H1 (cell line): ENCODE results near the gene GREB1L. TPM values are rescaled to one million over a fixed set of nuclear protein-coding genes. Genes with fewer than 3 reads are reported as not detected.

Source experiments
- CBX5 ChIP-seq: fragments of 300-800, 300-1000 bp; sonication (generic); IDR thresholded peaks from 2 replicates; pipeline ENCODE4 v1.7.1; 2016; ENCODE audit warnings: antibody characterized with exemption, low read length, low read depth
- polyA plus RNA-seq, 7 experiments: library from polyadenylated mRNA; depleted of rRNA in 3 of 7; stranded (reverse) in 5 of 7; unstranded in 2 of 7; fragments of >200 nt in 5 of 7; fragments of 200-250 nt in 2 of 7; gene quantifications; 1 replicate in 5 of 7; 2 replicates in 1 of 7; 4 replicates in 1 of 7; pipeline versions ENCODE4 v1.2.1 to v1.2.3, GENCODE V29; 2011 to 2013; ENCODE audit warnings: missing spikeins in 2 of 7, mixed read lengths in 2 of 7
- total RNA-seq: library from RNA; stranded (reverse); fragmentation: NEBNext Ultra II Directional; extraction: Animal tissue kit (Norgen Biotek cat#: 25700); gene quantifications from 2 replicates; pipeline ENCODE4 v1.2.1, GENCODE V29; 2021
- TF ChIP-seq, protein P1 (sequence below): IDR thresholded peaks from 2 replicates; pipeline ENCODE4 v1.6.1; 2012; ENCODE audit warnings: low read length, inconsistent platforms

The GREB1L gene
- total and polyA plus RNA-seq, 2 of the 8 experiments (the other 6 are each of a cell fraction or from before 2014, with no cell fraction given): 0.34 to 1.6 TPM

DNA sequence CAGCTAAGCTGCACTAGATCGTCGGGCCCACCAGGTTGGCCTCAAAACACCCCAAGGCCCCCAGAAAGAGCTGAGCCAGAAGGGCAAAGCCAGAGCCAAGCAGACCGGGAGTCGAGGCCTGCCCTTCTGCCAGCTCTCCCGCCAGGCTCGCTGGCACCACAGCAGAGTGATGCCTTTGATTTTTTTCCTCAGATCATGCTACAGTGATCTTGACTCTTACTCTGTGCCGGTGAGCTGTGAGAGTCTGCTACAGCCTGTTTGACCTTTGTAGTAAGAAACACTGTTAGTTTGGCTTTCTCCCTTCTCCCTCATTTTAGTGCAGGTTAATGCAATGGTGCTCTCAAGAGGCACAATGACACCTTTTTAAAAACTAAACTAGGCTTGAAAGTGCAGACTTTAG is 260.6 kb downstream of the GREB1L start (continued):
- TF ChIP-seq, protein P1, sequence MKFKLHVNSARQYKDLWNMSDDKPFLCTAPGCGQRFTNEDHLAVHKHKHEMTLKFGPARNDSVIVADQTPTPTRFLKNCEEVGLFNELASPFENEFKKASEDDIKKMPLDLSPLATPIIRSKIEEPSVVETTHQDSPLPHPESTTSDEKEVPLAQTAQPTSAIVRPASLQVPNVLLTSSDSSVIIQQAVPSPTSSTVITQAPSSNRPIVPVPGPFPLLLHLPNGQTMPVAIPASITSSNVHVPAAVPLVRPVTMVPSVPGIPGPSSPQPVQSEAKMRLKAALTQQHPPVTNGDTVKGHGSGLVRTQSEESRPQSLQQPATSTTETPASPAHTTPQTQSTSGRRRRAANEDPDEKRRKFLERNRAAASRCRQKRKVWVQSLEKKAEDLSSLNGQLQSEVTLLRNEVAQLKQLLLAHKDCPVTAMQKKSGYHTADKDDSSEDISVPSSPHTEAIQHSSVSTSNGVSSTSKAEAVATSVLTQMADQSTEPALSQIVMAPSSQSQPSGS: no peak
- TF ChIP-seq CBX5: no peak
